ENCODE measurements around the gene DUX4.
"Not testable (repeated sequence)": the region's sequence is repeated elsewhere in the genome, so short reads cannot be mapped to it uniquely, and the experiment has no call there.

Gene DUX4

GRCh38 chr4:190173428-190173827, at the start of gene DUX4:
DUX4 (plus strand) TSS chr4:190173774; CDS start chr4:190173774, 0 bp downstream.
- not testable (repeated sequence) for DNase-seq

GRCh38 chr4:190175436-190175835, 1.9 kb downstream of the DUX4 start:
- not testable (repeated sequence) for DNase-seq

- not testable (repeated sequence) for DNase-seq
Observed at GRCh38 chr4:190177727-190178605, 4.4 kb downstream of the DUX4 start.

- DNase-seq, result not testable (repeated sequence)
Observed at GRCh38 chr4:190178606-190178990, 5.0 kb downstream of the DUX4 start.

- DNase-seq, result not testable (repeated sequence)
Observed at GRCh38 chr4:190179030-190179739, 5.6 kb downstream of the DUX4 start.

GRCh38 chr4:190179740-190180094, 6.1 kb downstream of the DUX4 start:
- DNase-seq, result not testable (repeated sequence)

- DNase-seq, result not testable (repeated sequence)
Observed at GRCh38 chr4:190180947-190181346, 7.4 kb downstream of the DUX4 start.

GRCh38 chr4:190181481-190182100, 8.0 kb downstream of the DUX4 start:
- DNase-seq, result not testable (repeated sequence)

- not testable (repeated sequence) for DNase-seq
Observed at GRCh38 chr4:190203510-190203909, 29.9 kb downstream of the DUX4 start.

Measured in DMS79 treated with DMSO at 0.1 percent for 48 hours (cell line).